Skin of body (tissue), 2 donors: Measurements from ENCODE around the gene ADCK1. TPM values are rescaled to one million over a fixed set of nuclear protein-coding genes. Genes with fewer than 3 reads are reported as not detected.

Source experiments
- small RNA-seq: library from RNA; depleted of rRNA; stranded (forward); fragments of <200 nt; gene quantifications from one replicate; pipeline ENCODE3, GENCODE V24; 2014; ENCODE audit warnings: low replicate concordance
- total RNA-seq: library from RNA; depleted of rRNA; stranded (reverse); fragments of >200 nt; gene quantifications from one replicate; pipeline ENCODE4 v1.2.3, GENCODE V29; 2014

Gene ADCK1
- total RNA-seq, 1 donor from 2014 or later: 4.7 TPM

Small RNA genes lying within 50 kb of the gene (small RNA-seq; reads per million reads assigned to genes)
- gene RF00019: not detected

Other genes with a start within 250 kb of the ADCK1 start
- gene SPTLC2, start 183.5 kb upstream of the ADCK1 start, total RNA-seq: 23.1 TPM
- gene ALKBH1, start 92.1 kb upstream of the ADCK1 start, total RNA-seq: 9.7 TPM
- 53.2 TPM for gene SLIRP, start 92.0 kb upstream of the ADCK1 start, total RNA-seq
- gene SNW1, start 39.0 kb upstream of the ADCK1 start, total RNA-seq: 50.7 TPM